ENCODE data around the gene TMEM161B.

Gene TMEM161B

DNA sequence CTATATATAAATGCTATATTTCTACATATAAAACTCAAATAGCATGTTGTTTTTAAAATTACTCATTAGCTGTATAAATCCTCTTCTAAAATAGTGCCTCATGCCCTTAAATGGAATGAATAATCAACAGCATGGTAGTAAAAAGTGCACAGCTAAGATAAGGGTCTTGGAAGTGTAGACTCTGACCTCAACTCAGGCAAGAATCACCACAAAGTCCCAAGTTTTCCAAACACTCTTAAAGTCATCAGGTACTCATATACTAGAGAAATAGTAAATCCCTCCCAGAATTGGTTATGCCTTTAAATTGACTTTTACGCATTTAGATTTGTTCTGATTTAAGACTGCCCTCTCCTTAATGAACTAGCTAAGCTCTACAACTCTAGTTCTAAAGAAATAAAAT, 113.8 kb downstream of the TMEM161B start:
- H3K9me2 ChIP-seq (replicated peaks; ENCODE audit: low read depth, low read length): no peaks in the 10 kb centered on the region
- no peak overlapping the region for H3K9ac ChIP-seq (ENCODE audit: low read depth, low read length, poor library complexity, severe bottlenecking)
- H3F3A ChIP-seq (ENCODE audit: low read depth): no peaks in the 10 kb centered on the region
- H3K79me2 ChIP-seq (ENCODE audit: insufficient read depth, low read length): no peaks in the 10 kb centered on the region
- H4K20me1 ChIP-seq (ENCODE audit: insufficient read depth, low read length, poor library complexity, severe bottlenecking): no peaks in the 10 kb centered on the region
- no peak overlapping the region for H3K4me2 ChIP-seq (ENCODE audit: low read depth, low read length, poor library complexity, severe bottlenecking)
- H2AFZ ChIP-seq (ENCODE audit: low read length): no peak overlapping the region
- H3K27me3 ChIP-seq (ENCODE audit: insufficient read depth, low read length, poor library complexity, severe bottlenecking): no peaks in the 10 kb centered on the region
- H3K9me3 ChIP-seq (ENCODE audit: insufficient read depth, low read depth, low read length): 0 out of 2 replicates have a peak, but pooled peaks cover 9% of the 10 kb centered on the region
- H3K4me1 ChIP-seq (ENCODE audit: insufficient read depth, low read length, poor library complexity, severe bottlenecking): no peaks in the 10 kb centered on the region
- no peak for TF ChIP-seq CTCF (conservative IDR thresholded peaks at IDR 0.05; ENCODE audit: low read length)
- no peak for TF ChIP-seq EZH2phosphoT487 (IDR thresholded peaks at IDR 0.05; ENCODE audit: borderline replicate concordance)
- no peaks in the 10 kb centered on the region for H3K36me3 ChIP-seq (ENCODE audit: insufficient read depth, low read length)
- H3K4me3 ChIP-seq (ENCODE audit: low read length, poor library complexity, severe bottlenecking): no peak overlapping the region

GRCh38 chr5:88150747-88151146, 117.9 kb downstream of the TMEM161B start:
- no peaks in the 10 kb centered on the region for H3K79me2 ChIP-seq (ENCODE audit: insufficient read depth, low read length)
- no peak overlapping the region for H2AFZ ChIP-seq (ENCODE audit: low read length)
- TF ChIP-seq CTCF (conservative IDR thresholded peaks at IDR 0.05; ENCODE audit: low read length) (no peak), EZH2phosphoT487 (IDR thresholded peaks at IDR 0.05; ENCODE audit: borderline replicate concordance) (no peak)
- no peaks in the 10 kb centered on the region for H3K9me2 ChIP-seq (replicated peaks; ENCODE audit: low read depth, low read length)
- H3K9ac ChIP-seq (ENCODE audit: low read depth, low read length, poor library complexity, severe bottlenecking): no peak overlapping the region
- H3K4me3 ChIP-seq (ENCODE audit: low read length, poor library complexity, severe bottlenecking): no peak overlapping the region
- no peaks in the 10 kb centered on the region for H3K27me3 ChIP-seq (ENCODE audit: insufficient read depth, low read length, poor library complexity, severe bottlenecking)
- no peaks in the 10 kb centered on the region for H3K36me3 ChIP-seq (ENCODE audit: insufficient read depth, low read length)
- H4K20me1 ChIP-seq (ENCODE audit: insufficient read depth, low read length, poor library complexity, severe bottlenecking): no peaks in the 10 kb centered on the region
- 0 out of 2 replicates have a peak, but pooled peaks cover 9% of the 10 kb centered on the region for H3K9me3 ChIP-seq (ENCODE audit: insufficient read depth, low read depth, low read length)
- no peak overlapping the region for H3K4me2 ChIP-seq (ENCODE audit: low read depth, low read length, poor library complexity, severe bottlenecking)
- no peaks in the 10 kb centered on the region for H3K4me1 ChIP-seq (ENCODE audit: insufficient read depth, low read length, poor library complexity, severe bottlenecking)
- no peaks in the 10 kb centered on the region for H3F3A ChIP-seq (ENCODE audit: low read depth)

DNA sequence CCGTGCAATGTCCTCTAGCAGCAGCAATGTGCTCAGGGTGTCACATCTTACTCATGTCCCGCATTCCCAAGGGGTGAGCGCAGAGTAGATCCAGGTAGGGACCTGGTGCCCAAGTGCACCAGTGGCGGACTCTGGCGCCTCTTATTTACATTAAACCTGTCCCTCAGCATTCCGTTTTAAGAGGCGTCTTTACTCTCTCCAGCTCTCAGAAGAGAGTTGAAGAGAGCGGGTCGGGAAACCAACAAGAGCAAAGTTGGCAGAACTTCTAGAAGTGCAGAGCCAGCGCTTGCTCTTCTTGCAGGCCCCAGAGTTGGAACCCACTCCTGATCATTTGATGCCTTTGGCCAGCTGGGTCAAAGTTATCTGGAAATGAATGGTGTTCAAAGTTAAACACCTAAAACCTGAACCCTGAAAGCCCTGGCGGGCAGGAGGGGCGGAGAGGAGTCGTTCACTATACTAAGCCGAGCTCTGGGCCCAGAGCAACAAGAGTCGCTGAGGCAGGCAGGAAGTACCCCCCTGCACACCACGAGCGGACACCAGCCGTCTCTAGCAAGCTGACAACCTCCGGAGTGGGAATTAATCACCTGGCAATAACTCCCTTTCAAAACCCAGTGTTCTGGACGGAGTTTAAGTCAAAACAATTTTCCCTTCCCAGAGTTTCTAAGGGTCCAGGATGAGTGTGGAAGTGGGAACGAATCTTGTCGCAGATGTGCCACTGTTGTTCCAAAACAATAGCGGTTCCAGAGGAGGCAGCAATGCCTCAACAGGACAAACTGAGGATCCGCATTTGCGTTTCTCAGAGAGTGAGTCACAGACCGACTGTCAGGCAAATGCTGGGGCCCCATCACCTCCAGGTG, 122.8 kb downstream of the TMEM161B start:
- no peaks in the 10 kb centered on the region for H4K20me1 ChIP-seq (ENCODE audit: insufficient read depth, low read length, poor library complexity, severe bottlenecking)
- H3K36me3 ChIP-seq (ENCODE audit: insufficient read depth, low read length): no peaks in the 10 kb centered on the region
- 0 out of 2 replicates have a peak, but pooled peaks cover 4% of the 10 kb centered on the region for H3K9me3 ChIP-seq (ENCODE audit: insufficient read depth, low read depth, low read length)
- H3K4me2 ChIP-seq (ENCODE audit: low read depth, low read length, poor library complexity, severe bottlenecking): no peak overlapping the region
- no peaks in the 10 kb centered on the region for H3F3A ChIP-seq (ENCODE audit: low read depth)
- H2AFZ ChIP-seq (ENCODE audit: low read length): no peak overlapping the region
- H3K9ac ChIP-seq (ENCODE audit: low read depth, low read length, poor library complexity, severe bottlenecking): no peak overlapping the region
- TF ChIP-seq EZH2phosphoT487 (IDR thresholded peaks at IDR 0.05; ENCODE audit: borderline replicate concordance) (no peak), CTCF (conservative IDR thresholded peaks at IDR 0.05; ENCODE audit: low read length) (no peak)
- H3K9me2 ChIP-seq (replicated peaks; ENCODE audit: low read depth, low read length): no peaks in the 10 kb centered on the region
- peaks cover 2% of the 10 kb centered on the region for H3K4me1 ChIP-seq (ENCODE audit: insufficient read depth, low read length, poor library complexity, severe bottlenecking)
- H3K79me2 ChIP-seq (ENCODE audit: insufficient read depth, low read length): no peaks in the 10 kb centered on the region
- no peaks in the 10 kb centered on the region for H3K27me3 ChIP-seq (ENCODE audit: insufficient read depth, low read length, poor library complexity, severe bottlenecking)
- no peak overlapping the region for H3K4me3 ChIP-seq (ENCODE audit: low read length, poor library complexity, severe bottlenecking)
